ENCODE results near the gene PIEZO2. TPM values are rescaled to one million over a fixed set of nuclear protein-coding genes. Genes with fewer than 3 reads are reported as not detected.

PIEZO2 gene
- polyA plus RNA-seq, 1 experiment, result 4.6 TPM

GRCh38 chr18:11106894-11107293, 42.5 kb downstream of the PIEZO2 start:
- ChIA-PET POLR2A (no interaction called here), CTCF (interaction anchor here (1.2 kb wide), 1 partner anchor 11 kb away, joined by 3 read pairs; no protein-coding TSS in a partner anchor)
- TF ChIP-seq CTCF (IDR thresholded peaks at IDR 0.05; ENCODE audit: insufficient read depth, low read depth, low read length), result no peak
- no peak overlapping the region for H3K4me3 ChIP-seq (ENCODE audit: low read depth, low read length)
- peaks cover 1% of the 10 kb centered on the region; the same call in 1 of the 2 replicates for H3K27me3 ChIP-seq (ENCODE audit: control insufficient read depth, insufficient read depth, low read length)
- no peaks in the 10 kb centered on the region for H3K36me3 ChIP-seq (ENCODE audit: control insufficient read depth, insufficient read depth, low read length)
- DNase-seq (ENCODE audit: low read depth), result no peak

GRCh38 chr18:11105463-11105862, 43.9 kb downstream of the PIEZO2 start:
- ChIA-PET CTCF (interaction anchor here (1.6 kb wide), 1 partner anchor 13 kb away, joined by 3 read pairs; no protein-coding TSS in a partner anchor), POLR2A (no interaction called here)
- Histone ChIP-seq H3K36me3 (ENCODE audit: control insufficient read depth, insufficient read depth, low read length) (no peaks in the 10 kb centered on the region), H3K4me3 (ENCODE audit: low read depth, low read length) (no peak overlapping the region), H3K27me3 (ENCODE audit: control insufficient read depth, insufficient read depth, low read length) (peaks cover 1% of the 10 kb centered on the region; the same call in 1 of the 2 replicates)
- TF ChIP-seq CTCF (IDR thresholded peaks at IDR 0.05; ENCODE audit: insufficient read depth, low read depth, low read length), result no peak
- DNase-seq (ENCODE audit: low read depth), result no peak

- POLR2A ChIA-PET, result no interaction called here
- CTCF ChIA-PET, result interaction anchor here (1.6 kb wide), 1 partner anchor 14 kb away, joined by 3 read pairs; no protein-coding TSS in a partner anchor
- H3K27me3 ChIP-seq (ENCODE audit: control insufficient read depth, insufficient read depth, low read length), result peaks cover 1% of the 10 kb centered on the region; the same call in 1 of the 2 replicates
- H3K36me3 ChIP-seq (ENCODE audit: control insufficient read depth, insufficient read depth, low read length), result no peaks in the 10 kb centered on the region
- DNase-seq (ENCODE audit: low read depth), result no peak
- H3K4me3 ChIP-seq (ENCODE audit: low read depth, low read length), result no peak overlapping the region
- TF ChIP-seq CTCF (IDR thresholded peaks at IDR 0.05; ENCODE audit: insufficient read depth, low read depth, low read length), result no peak
These were observed 45.1 kb downstream of the PIEZO2 start for GRCh38 chr18:11104307-11104706.

GRCh38 chr18:11096839-11097750, 52.3 kb downstream of the PIEZO2 start:
- TF ChIP-seq CTCF (IDR thresholded peaks at IDR 0.05; ENCODE audit: insufficient read depth, low read depth, low read length), result no peak
- Histone ChIP-seq H3K27me3 (ENCODE audit: control insufficient read depth, insufficient read depth, low read length) (no peaks in the 10 kb centered on the region), H3K4me3 (ENCODE audit: low read depth, low read length) (no peak overlapping the region), H3K36me3 (ENCODE audit: control insufficient read depth, insufficient read depth, low read length) (no peaks in the 10 kb centered on the region)
- ChIA-PET CTCF (interaction anchor here (1.4 kb wide), 1 partner anchor 25 kb away, joined by 3 read pairs; no protein-coding TSS in a partner anchor), POLR2A (interaction anchor here (0.5 kb wide), 1 partner anchor 197 kb away, joined by 3 read pairs; no protein-coding TSS in a partner anchor)
- no peak for DNase-seq (ENCODE audit: low read depth)

- no peak for TF ChIP-seq CTCF (IDR thresholded peaks at IDR 0.05; ENCODE audit: insufficient read depth, low read depth, low read length)
- ChIA-PET POLR2A (no interaction called here), CTCF (interaction anchor here (1.0 to 1.4 kb wide), 2 partner anchors 11 to 25 kb away, joined by 3 read pairs; no protein-coding TSS in a partner anchor)
These were observed 53.0 kb downstream of the PIEZO2 start for GRCh38 chr18:11096411-11096810.

More at GRCh38 chr18:11096411-11096810, 53.0 kb downstream of the PIEZO2 start:
- H3K36me3 ChIP-seq (ENCODE audit: control insufficient read depth, insufficient read depth, low read length), result no peaks in the 10 kb centered on the region
- H3K4me3 ChIP-seq (ENCODE audit: low read depth, low read length), result no peak overlapping the region
- H3K27me3 ChIP-seq (ENCODE audit: control insufficient read depth, insufficient read depth, low read length), result no peaks in the 10 kb centered on the region
- no peak for DNase-seq (ENCODE audit: low read depth)

Measured in BJ (cell line).